H1 (cell line): ENCODE measurements around the gene ANXA2. TPM values are rescaled to one million over a fixed set of nuclear protein-coding genes. Genes with fewer than 3 reads are reported as not detected.

Source experiments
- CTCF ChIA-PET: fragments of 300-600 bp; sonication (Branson Sonifier 250); formaldehyde crosslinking; loops from one replicate; lab custom pipeline; 2021; ENCODE audit not compliant: partially characterized antibody; lab: Charles Lee
- POLR2A ChIA-PET: fragments of 300-600 bp; sonication (Branson Sonifier 250); formaldehyde crosslinking; loops from one replicate; lab custom pipeline; 2021; ENCODE audit warnings: inconsistent platforms; ENCODE audit not compliant: partially characterized antibody; lab: Charles Lee
- DNase-seq, 2 experiments: peaks; one replicate each; pipeline versions ENCODE4 v3.0.0 to v3.0.0-alpha.2; 2010 to 2022; ENCODE audit warnings: low spot score in 2 of 2, low read depth in 1 of 2, mixed read lengths in 1 of 2
- FAIRE-seq: peaks from 2 replicates; lab custom pipeline; 2011; peaks lifted over from hg19 to GRCh38; lab: Jason Lieb, UNC
- H2AFZ ChIP-seq: 2 replicates; pipeline ENCODE4 v1.8.1; 2012; ENCODE audit warnings: low read length, inconsistent platforms
- H2AK5ac ChIP-seq: 2 replicates; pipeline ENCODE4 v1.6.1; 2013; ENCODE audit warnings: low read depth, low read length
- H2BK120ac ChIP-seq: replicated peaks from 2 replicates; pipeline ENCODE3; 2013; ENCODE audit warnings: low read depth, low read length, inconsistent platforms
- H2BK12ac ChIP-seq: 2 replicates; pipeline ENCODE4 v1.6.1; 2013; ENCODE audit warnings: low read depth, low read length
- H2BK15ac ChIP-seq: 2 replicates; pipeline ENCODE4 v1.6.1; 2013; ENCODE audit warnings: low read length
- H2BK20ac ChIP-seq: 2 replicates; pipeline ENCODE4 v1.6.1; 2013; ENCODE audit warnings: low read length
- H2BK5ac ChIP-seq: 2 replicates; pipeline ENCODE4 v1.6.1; 2013; ENCODE audit warnings: low read depth, low read length
- H3K14ac ChIP-seq: 2 replicates; pipeline ENCODE4 v1.6.1; 2013; ENCODE audit warnings: inconsistent platforms; ENCODE audit not compliant: insufficient read length
- H3K18ac ChIP-seq: 2 replicates; pipeline ENCODE4 v1.6.1; 2013; ENCODE audit warnings: low read length; ENCODE audit errors: extremely low read depth
- H3K23ac ChIP-seq: 2 replicates; pipeline ENCODE4 v1.6.1; 2013; ENCODE audit warnings: inconsistent platforms; ENCODE audit not compliant: insufficient read length
- H3K23me2 ChIP-seq: 2 replicates; pipeline ENCODE4 v1.6.1; 2013; ENCODE audit warnings: low read depth, low read length
- H3K27ac ChIP-seq: 2 replicates; pipeline ENCODE4 v1.6.1; 2011; ENCODE audit warnings: low read depth, low read length, inconsistent platforms
- H3K27me3 ChIP-seq, 4 experiments: replicated peaks in 1 of 4; 1 replicate in 1 of 4; 2 replicates in 3 of 4; pipeline versions ENCODE4 v1.6.1 to v1.8.1; 2011 to 2013; ENCODE audit warnings: low read length in 3 of 4, mild to moderate bottlenecking in 3 of 4, inconsistent platforms in 2 of 4, mixed read lengths in 2 of 4, moderate library complexity in 1 of 4; ENCODE audit not compliant: control insufficient read depth in 3 of 4, insufficient read depth in 3 of 4; ENCODE audit errors: extremely low read depth in 1 of 4
- H3K36me3 ChIP-seq, 4 experiments: 2 replicates each; pipeline versions ENCODE4 v1.6.1 to v1.8.1; 2011 to 2013; ENCODE audit warnings: mild to moderate bottlenecking in 4 of 4, low read length in 3 of 4, moderate library complexity in 2 of 4, control low read depth in 1 of 4, inconsistent platforms in 1 of 4; ENCODE audit not compliant: insufficient read depth in 4 of 4, control insufficient read depth in 2 of 4
- H3K4ac ChIP-seq: replicated peaks from 2 replicates; pipeline ENCODE3; 2013; ENCODE audit warnings: low read length, low read depth, mixed read lengths, inconsistent platforms; ENCODE audit not compliant: insufficient read length
- H3K4me1 ChIP-seq, 4 experiments: replicated peaks in 1 of 4; 1 replicate in 1 of 4; 2 replicates in 3 of 4; pipeline versions ENCODE4 v1.6.1 to v1.8.1; 2011 to 2013; ENCODE audit warnings: low read length in 3 of 4, inconsistent platforms in 2 of 4, mixed read lengths in 1 of 4; ENCODE audit not compliant: insufficient read depth in 4 of 4, control insufficient read depth in 3 of 4
- H3K4me2 ChIP-seq, 2 experiments: 2 replicates each; pipeline versions ENCODE4 v1.6.1 to v1.8.1; 2011 to 2013; ENCODE audit warnings: low read depth in 2 of 2, low read length in 2 of 2, control low read depth in 1 of 2, inconsistent platforms in 1 of 2, mild to moderate bottlenecking in 1 of 2; ENCODE audit not compliant: insufficient read depth in 1 of 2
- H3K4me3 ChIP-seq, 4 experiments: fragments of 200-600, 300-600 bp in 1 of 4; sonication (generic), shearing (Covaris generic), sonication (Bioruptor Twin) in 1 of 4; 2 replicates each; pipeline versions ENCODE4 v1.5.1 to v1.8.1; 2011 to 2016; ENCODE audit warnings: low read length in 4 of 4, low read depth in 3 of 4, control low read depth in 2 of 4, inconsistent platforms in 2 of 4, mild to moderate bottlenecking in 2 of 4, mixed read lengths in 1 of 4, moderate library complexity in 1 of 4; ENCODE audit not compliant: insufficient read depth in 2 of 4; ENCODE audit errors: extremely low read depth in 1 of 4
- H3K56ac ChIP-seq: replicated peaks from 2 replicates; pipeline ENCODE3; 2013; ENCODE audit warnings: low read depth, mild to moderate bottlenecking, mixed read lengths, low read length, inconsistent platforms; ENCODE audit not compliant: insufficient read length
- H3K79me1 ChIP-seq: 2 replicates; pipeline ENCODE4 v1.6.1; 2013; ENCODE audit warnings: low read depth, low read length, control low read depth
- H3K79me2 ChIP-seq, 2 experiments: 2 replicates each; pipeline versions ENCODE4 v1.6.1 to v1.8.1; 2012 to 2013; ENCODE audit warnings: low read length in 2 of 2, mild to moderate bottlenecking in 2 of 2, inconsistent platforms in 1 of 2; ENCODE audit not compliant: insufficient read depth in 2 of 2, control insufficient read depth in 1 of 2
- H3K9ac ChIP-seq, 4 experiments: replicated peaks in 1 of 4; 1 replicate in 1 of 4; 2 replicates in 3 of 4; pipeline versions ENCODE4 v1.6.1 to v1.8.1; 2011 to 2013; ENCODE audit warnings: low read depth in 3 of 4, low read length in 3 of 4, control low read depth in 2 of 4, mild to moderate bottlenecking in 2 of 4, moderate library complexity in 2 of 4, inconsistent platforms in 1 of 4; ENCODE audit errors: extremely low read depth in 1 of 4
- H3K9me3 ChIP-seq, 2 experiments: 2 replicates each; pipeline versions ENCODE4 v1.6.1 to v1.8.1; 2012 to 2013; ENCODE audit warnings: mild to moderate bottlenecking in 2 of 2, moderate library complexity in 2 of 2, control low read depth in 1 of 2, inconsistent platforms in 1 of 2, low read depth in 1 of 2, low read length in 1 of 2, mixed read lengths in 1 of 2; ENCODE audit not compliant: insufficient read depth in 2 of 2
- H4K20me1 ChIP-seq, 2 experiments: replicated peaks in 1 of 2; 2 replicates each; pipeline versions ENCODE3 to v1.8.1; 2011 to 2013; ENCODE audit warnings: inconsistent platforms in 2 of 2, low read length in 2 of 2, mild to moderate bottlenecking in 1 of 2; ENCODE audit not compliant: insufficient read depth in 2 of 2, control insufficient read depth in 1 of 2
- H4K5ac ChIP-seq: 2 replicates; pipeline ENCODE4 v1.6.1; 2013; ENCODE audit warnings: low read length, low read depth, mixed read lengths, inconsistent platforms; ENCODE audit not compliant: insufficient read length
- H4K8ac ChIP-seq: 2 replicates; pipeline ENCODE4 v1.8.0; 2013; ENCODE audit warnings: mild to moderate bottlenecking, moderate library complexity, low read length, inconsistent platforms; ENCODE audit not compliant: insufficient read depth; ENCODE audit errors: extremely low read depth
- H4K91ac ChIP-seq: replicated peaks from 2 replicates; pipeline ENCODE3; 2013; ENCODE audit warnings: low read length, mixed read lengths, inconsistent platforms; ENCODE audit not compliant: insufficient read length
- BRCA1 ChIP-seq: IDR thresholded peaks from 2 replicates; pipeline ENCODE4 v1.6.1; 2012; ENCODE audit warnings: low read depth, low read length, improper control_type of control experiment
- GABPA ChIP-seq: IDR thresholded peaks from 2 replicates; pipeline ENCODE4 v1.6.1; 2011; ENCODE audit warnings: mild to moderate bottlenecking, low read length, moderate library complexity, borderline replicate concordance; ENCODE audit not compliant: insufficient read depth
- KDM1A ChIP-seq: fragments of 200-600, 300-600 bp; sonication (generic); IDR thresholded peaks from 2 replicates; pipeline ENCODE4 v1.7.1; 2016; ENCODE audit warnings: mild to moderate bottlenecking, low read length, borderline replicate concordance
- POU5F1 ChIP-seq: IDR thresholded peaks from 2 replicates; pipeline ENCODE4 v1.6.1; 2011; ENCODE audit warnings: low read depth, mild to moderate bottlenecking, low read length, moderate library complexity
- RBBP5 ChIP-seq: IDR thresholded peaks from 2 replicates; pipeline ENCODE4 v1.7.1; 2012; ENCODE audit warnings: low read depth, mild to moderate bottlenecking, inconsistent platforms, low read length, moderate library complexity, borderline replicate concordance
- SAP30 ChIP-seq: fragments of 300-600 bp; sonication (generic); IDR thresholded peaks from 2 replicates; pipeline ENCODE4 v1.7.1; 2012; ENCODE audit warnings: low read length, moderate library complexity, mild to moderate bottlenecking, inconsistent platforms; ENCODE audit not compliant: insufficient read depth, insufficient replicate concordance
- SRF ChIP-seq: IDR thresholded peaks from 2 replicates; pipeline ENCODE4 v1.6.1; 2011; ENCODE audit warnings: mild to moderate bottlenecking, low read depth, low read length, moderate library complexity
- TAF1 ChIP-seq: IDR thresholded peaks from 2 replicates; pipeline ENCODE4 v1.6.1; 2011; ENCODE audit warnings: mild to moderate bottlenecking, low read depth, low read length
- WGBS, 2 experiments: shearing (Covaris generic) in 1 of 2; methylation state at CpG; one replicate each; pipeline versions ENCODE4 v1.1.6 to v1.1.7; 2013 to 2015; ENCODE audit warnings: low lambda C conversion rate in 2 of 2, mixed read lengths in 2 of 2, inconsistent platforms in 1 of 2, low coverage in 1 of 2, missing lambda C conversion rate in 1 of 2; ENCODE audit not compliant: insufficient replicate concordance in 2 of 2, insufficient coverage in 1 of 2, insufficient read length in 1 of 2; ENCODE audit errors: extremely low coverage in 1 of 2, missing lambda C conversion rate in 1 of 2; 5-methylcytosine and 5-hydroxymethylcytosine counted together
- polyA plus RNA-seq, 7 experiments: library from polyadenylated mRNA; depleted of rRNA in 3 of 7; stranded (reverse) in 5 of 7; unstranded in 2 of 7; fragments of >200 nt in 5 of 7; fragments of 200-250 nt in 2 of 7; gene quantifications; 1 replicate in 5 of 7; 2 replicates in 1 of 7; 4 replicates in 1 of 7; pipeline versions ENCODE4 v1.2.1 to v1.2.3, GENCODE V29; 2011 to 2013; ENCODE audit warnings: missing spikeins in 2 of 7, mixed read lengths in 2 of 7
- total RNA-seq: library from RNA; stranded (reverse); fragmentation: NEBNext Ultra II Directional; extraction: Animal tissue kit (Norgen Biotek cat#: 25700); gene quantifications from 2 replicates; pipeline ENCODE4 v1.2.1, GENCODE V29; 2021

Gene ANXA2
- total and polyA plus RNA-seq, 2 of the 8 experiments (the other 6 are each of a cell fraction or from before 2014, with no cell fraction given): 178 to 217 TPM

GRCh38 chr15:60363087-60363549, 34.7 kb downstream of the ANXA2 start:
- no peak overlapping the region for H2BK120ac ChIP-seq
- H3K23ac ChIP-seq: no peak overlapping the region
- no peak overlapping the region for H2BK5ac ChIP-seq
- no peak overlapping the region for H2BK20ac ChIP-seq
- H4K20me1 ChIP-seq: no peaks in the 10 kb centered on the region
- H3K23me2 ChIP-seq: no peaks in the 10 kb centered on the region
- H3K4me2 ChIP-seq: no peak overlapping the region
- H4K5ac ChIP-seq: no peak overlapping the region
- H3K4me1 ChIP-seq: no peaks in the 10 kb centered on the region
- no peak overlapping the region for H3K27ac ChIP-seq
- no peak overlapping the region for H4K91ac ChIP-seq
- no peak overlapping the region for H3K56ac ChIP-seq
- H4K8ac ChIP-seq: no peak overlapping the region
- no peak overlapping the region for H2AFZ ChIP-seq
- peaks cover 0 to 25% (median 6%) of the 10 kb centered on the region in 4 experiments; a peak in 6 of 8 replicates for H3K36me3 ChIP-seq
- no peaks in the 10 kb centered on the region for H3K79me2 ChIP-seq
- no peak overlapping the region for H3K14ac ChIP-seq
- no peak overlapping the region for H3K9ac ChIP-seq
- 86% methylated on average over 2 of the region's 2 CpGs; no CpG with 5 or more reads in 1 of the 2 experiments for WGBS, 2 experiments
- H3K9me3 ChIP-seq: no peaks in the 10 kb centered on the region; a peak in 1 of 4 replicates
- H3K18ac ChIP-seq: no peak overlapping the region
- FAIRE-seq (no peak), DNase-seq (no peak)
- ChIA-PET CTCF (interaction anchor here (0.6 to 8.4 kb wide), 11 partner anchors 10 to 733 kb away, joined by 3 to 78 read pairs (median 4); no protein-coding TSS in a partner anchor), POLR2A (interaction anchor here (1.3 kb wide), 1 partner anchor 35 kb away, joined by 3 read pairs; the partner anchor contains the start of gene ANXA2)
- no peak overlapping the region for H3K4me3 ChIP-seq
- H3K27me3 ChIP-seq: peaks cover 0 to 1% (median 0%) of the 10 kb centered on the region in 4 experiments; a peak in 1 of 7 replicates
- no peak overlapping the region for H2BK15ac ChIP-seq
- no peak overlapping the region for H2AK5ac ChIP-seq
- no peak overlapping the region for H2BK12ac ChIP-seq
- no peak overlapping the region for H3K4ac ChIP-seq
- H3K79me1 ChIP-seq: no peaks in the 10 kb centered on the region
- TF ChIP-seq SAP30: no peak
- no peak for TF ChIP-seq POU5F1
- TF ChIP-seq BRCA1: no peak
- TF ChIP-seq SRF: no peak
- TF ChIP-seq TAF1: no peak
- TF ChIP-seq KDM1A: no peak
- TF ChIP-seq RBBP5: no peak
- no peak for TF ChIP-seq GABPA
